Measurements from ENCODE around the gene OSBPL3.

Gene OSBPL3

DNA sequence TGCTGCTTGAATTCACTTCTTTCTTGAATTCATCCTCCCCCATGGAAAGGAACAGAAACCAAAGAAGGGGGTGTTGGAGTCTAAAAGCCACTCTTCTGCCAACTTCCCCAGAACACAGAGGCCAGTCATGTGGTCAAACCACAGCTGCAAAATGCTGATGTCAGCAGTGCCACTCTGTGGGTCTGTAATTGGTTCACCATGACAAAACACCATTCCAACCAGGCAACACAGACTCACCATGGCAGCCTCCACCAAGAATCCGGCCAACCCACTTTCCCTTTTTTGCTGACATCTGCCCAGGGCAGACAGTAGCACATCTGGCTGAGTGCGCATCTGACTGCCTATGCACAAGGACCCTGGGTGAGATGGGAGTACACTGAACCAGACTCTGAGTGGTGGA lies 16.8 kb downstream of the OSBPL3 start:
- TF ChIP-seq, protein P1, sequence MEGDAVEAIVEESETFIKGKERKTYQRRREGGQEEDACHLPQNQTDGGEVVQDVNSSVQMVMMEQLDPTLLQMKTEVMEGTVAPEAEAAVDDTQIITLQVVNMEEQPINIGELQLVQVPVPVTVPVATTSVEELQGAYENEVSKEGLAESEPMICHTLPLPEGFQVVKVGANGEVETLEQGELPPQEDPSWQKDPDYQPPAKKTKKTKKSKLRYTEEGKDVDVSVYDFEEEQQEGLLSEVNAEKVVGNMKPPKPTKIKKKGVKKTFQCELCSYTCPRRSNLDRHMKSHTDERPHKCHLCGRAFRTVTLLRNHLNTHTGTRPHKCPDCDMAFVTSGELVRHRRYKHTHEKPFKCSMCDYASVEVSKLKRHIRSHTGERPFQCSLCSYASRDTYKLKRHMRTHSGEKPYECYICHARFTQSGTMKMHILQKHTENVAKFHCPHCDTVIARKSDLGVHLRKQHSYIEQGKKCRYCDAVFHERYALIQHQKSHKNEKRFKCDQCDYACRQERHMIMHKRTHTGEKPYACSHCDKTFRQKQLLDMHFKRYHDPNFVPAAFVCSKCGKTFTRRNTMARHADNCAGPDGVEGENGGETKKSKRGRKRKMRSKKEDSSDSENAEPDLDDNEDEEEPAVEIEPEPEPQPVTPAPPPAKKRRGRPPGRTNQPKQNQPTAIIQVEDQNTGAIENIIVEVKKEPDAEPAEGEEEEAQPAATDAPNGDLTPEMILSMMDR (IDR thresholded peaks at IDR 0.05; ENCODE audit: low read depth, low read length): no peak

DNA sequence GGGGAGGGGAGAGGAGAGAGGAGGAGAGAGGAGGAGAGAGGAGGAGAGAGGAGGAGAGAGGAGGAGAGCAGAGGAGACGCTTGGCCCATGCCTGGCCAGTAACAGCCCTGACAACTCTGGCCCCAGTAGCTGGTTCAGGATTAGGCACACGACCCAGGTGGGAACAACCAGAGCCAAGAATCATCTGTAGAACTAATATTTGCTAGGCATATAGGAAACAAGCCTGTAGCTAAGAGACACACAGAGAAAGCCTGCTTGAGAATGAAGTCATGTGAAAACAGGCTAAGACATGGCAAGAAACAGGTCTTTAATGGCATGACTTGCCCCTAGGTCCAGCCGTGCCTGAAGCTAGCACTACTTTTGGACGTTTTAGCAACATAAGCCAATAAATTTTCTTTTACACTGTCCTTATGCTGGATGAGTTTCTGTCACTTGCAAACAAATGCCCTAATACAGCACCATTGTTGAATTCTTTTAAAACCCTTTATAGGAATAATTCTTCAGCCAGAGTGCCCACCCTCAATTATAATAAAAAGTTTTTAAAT lies 17.5 kb downstream of the OSBPL3 start:
- H3K4me3 ChIP-seq (ENCODE audit: low read depth, low read length): no peak overlapping the region
- TF ChIP-seq, protein P1 (IDR thresholded peaks at IDR 0.05; ENCODE audit: low read depth, low read length): no peak

More for the DNA sequence above, 16.8 kb downstream of the OSBPL3 start:
- no peak overlapping the region for H3K4me3 ChIP-seq (ENCODE audit: low read depth, low read length)

DNA sequence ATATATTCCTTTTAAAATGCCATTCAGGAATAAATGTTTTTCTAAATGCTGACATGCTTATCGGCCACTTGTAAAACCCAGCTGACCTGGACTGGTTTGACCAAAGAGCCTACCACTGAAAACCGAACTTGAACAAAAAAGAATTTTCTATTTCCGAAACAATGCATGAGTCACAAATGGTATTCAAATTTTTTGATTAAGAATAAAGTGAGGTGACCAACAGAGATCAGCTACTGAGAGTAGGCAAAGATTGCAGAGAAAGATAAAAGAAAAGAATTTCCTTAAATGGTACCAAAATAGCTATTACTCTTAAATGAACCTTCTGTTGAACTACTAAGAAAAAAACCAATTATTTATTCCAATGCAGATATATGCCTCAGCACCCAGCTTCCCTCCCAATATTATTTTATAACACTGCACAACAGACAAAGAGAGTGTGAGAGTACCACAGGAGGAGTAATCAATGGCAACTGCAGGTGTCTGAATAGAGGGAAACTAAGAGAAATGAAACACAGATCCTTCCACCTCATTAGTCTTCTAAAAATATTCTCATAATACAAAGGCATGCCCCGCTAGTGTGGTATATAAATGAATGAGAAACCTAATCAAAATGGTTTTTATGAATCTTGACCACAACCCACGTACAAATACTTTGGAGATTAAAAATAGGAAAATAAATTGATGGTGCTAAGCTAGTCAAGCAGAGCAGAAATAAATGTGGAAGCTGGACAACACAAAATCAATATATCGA lies 20.1 kb downstream of the OSBPL3 start:
- no peak overlapping the region for H3K4me3 ChIP-seq (ENCODE audit: low read depth, low read length)
- TF ChIP-seq, protein P1 (IDR thresholded peaks at IDR 0.05; ENCODE audit: low read depth, low read length): no peak

DNA sequence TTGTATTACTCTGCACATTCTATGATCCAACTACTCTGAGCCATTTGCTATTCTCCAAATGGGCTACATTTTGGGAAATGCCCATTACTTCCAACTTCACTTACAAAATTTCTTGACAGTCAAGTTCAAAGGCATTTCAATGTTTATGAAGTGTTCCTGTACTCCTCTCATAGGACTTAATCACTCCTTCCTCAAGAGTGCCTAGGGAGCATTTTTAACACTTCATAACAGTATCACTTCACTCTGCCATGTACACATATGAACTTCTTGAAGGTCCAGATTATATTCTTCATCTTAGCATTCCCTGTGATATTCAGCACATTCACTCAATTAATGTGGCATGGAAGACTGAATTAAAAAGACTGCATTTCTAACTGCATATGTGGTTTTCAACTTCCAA lies 21.6 kb downstream of the OSBPL3 start:
- TF ChIP-seq, protein P1 (IDR thresholded peaks at IDR 0.05; ENCODE audit: low read depth, low read length): no peak

DNA sequence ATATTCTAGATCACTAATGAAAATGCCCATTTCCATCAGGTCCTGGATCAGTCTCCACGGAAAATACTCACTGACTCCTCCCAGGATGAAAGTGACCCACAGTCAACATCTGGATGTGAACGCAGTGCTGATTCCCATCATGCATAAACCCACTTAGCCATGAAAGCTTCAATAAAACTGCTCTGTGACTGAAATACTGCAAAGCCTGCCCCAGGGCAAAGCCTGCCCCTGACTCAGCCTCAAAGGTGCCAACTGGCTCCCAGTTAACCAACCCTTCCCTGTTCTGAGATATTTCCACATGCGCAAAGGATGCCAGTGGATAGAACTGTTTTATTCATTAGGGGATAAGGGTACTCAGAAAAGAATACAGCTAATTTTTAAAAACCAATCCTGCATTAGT lies 24.0 kb downstream of the OSBPL3 start:
- no peak overlapping the region for H3K4me3 ChIP-seq (ENCODE audit: low read depth, low read length)
- TF ChIP-seq, protein P1 (IDR thresholded peaks at IDR 0.05; ENCODE audit: low read depth, low read length): no peak

More for the DNA sequence above, 21.6 kb downstream of the OSBPL3 start:
- H3K4me3 ChIP-seq (ENCODE audit: low read depth, low read length): no peak overlapping the region

DNA sequence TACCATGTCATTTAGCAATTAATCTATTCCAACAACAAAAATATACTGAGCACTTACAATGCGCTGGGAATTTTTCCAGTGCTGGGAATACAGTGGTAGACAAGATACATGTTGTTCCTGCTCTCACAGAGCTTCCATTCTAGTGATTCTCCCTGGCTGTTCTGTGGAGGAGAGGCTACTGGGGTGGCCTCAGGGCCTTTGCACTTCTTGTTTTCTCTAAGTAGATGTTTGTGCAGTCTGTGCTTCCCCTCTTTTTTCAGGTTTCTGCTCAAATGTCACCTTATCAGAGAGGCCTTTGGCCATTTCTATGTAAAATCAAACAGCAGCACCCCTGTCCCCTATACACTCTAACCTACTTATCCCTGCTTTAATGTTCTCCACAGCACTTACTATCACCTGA lies 24.7 kb downstream of the OSBPL3 start:
- no peak overlapping the region for H3K4me3 ChIP-seq (ENCODE audit: low read depth, low read length)
- TF ChIP-seq, protein P1 (IDR thresholded peaks at IDR 0.05; ENCODE audit: low read depth, low read length): no peak

DNA sequence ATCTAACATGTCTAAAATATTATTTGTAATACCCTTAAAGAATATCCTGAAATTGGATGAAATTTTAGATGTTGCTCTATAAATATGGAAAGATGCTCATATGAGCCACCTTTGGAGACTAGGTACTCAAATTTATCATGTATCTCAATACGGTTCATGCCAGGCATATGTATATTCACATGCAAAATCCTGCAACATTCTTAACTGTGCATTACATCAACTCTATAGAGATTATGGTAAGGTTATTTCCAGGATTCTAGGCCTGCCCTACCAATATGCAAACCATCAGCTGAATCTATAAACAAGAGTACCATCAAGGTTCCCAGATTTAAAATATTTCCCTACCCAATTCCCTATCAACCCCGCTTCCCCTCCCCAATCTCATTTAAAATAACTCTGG lies 27.5 kb downstream of the OSBPL3 start:
- TF ChIP-seq, protein P1 (IDR thresholded peaks at IDR 0.05; ENCODE audit: low read depth, low read length): no peak
- H3K4me3 ChIP-seq (ENCODE audit: low read depth, low read length): no peak overlapping the region
